Measurements from ENCODE around the gene FOXP4. TPM values are rescaled to one million over a fixed set of nuclear protein-coding genes. Genes with fewer than 3 reads are reported as not detected.

Gene FOXP4
- total and polyA plus RNA-seq, 2 of the 13 experiments (the other 11 are each of a cell fraction or from before 2014, with no cell fraction given), result 11.0 to 12.4 TPM

DNA sequence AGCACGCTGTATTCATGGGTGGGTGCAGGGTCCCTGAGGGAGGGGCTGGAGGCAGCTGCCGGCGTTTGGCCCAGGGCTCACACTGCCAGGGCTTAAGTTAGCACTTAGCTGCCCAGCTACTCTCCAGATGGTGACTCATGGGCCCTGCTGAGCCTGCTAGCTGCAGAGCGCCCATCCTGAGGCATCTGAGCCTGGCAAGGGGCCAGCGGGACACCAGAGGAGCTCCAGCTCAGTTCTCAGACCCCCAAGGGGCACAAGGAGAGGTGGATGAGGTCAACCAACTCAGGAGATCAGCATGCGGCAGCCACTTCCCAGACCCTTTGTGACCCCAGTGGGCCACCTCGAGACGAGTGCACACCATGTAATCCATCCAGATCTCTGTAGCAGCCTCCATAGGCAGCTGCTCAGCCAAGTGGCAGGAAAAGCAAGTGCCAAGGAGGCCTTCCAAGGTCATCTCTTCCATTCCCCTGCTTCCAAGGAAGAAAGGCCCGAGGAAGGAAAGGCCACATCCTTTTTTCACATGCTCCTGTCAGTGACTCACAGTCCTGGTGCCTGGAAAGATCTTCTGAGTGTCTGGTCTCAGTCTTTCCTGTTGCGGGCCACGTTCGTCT lies 35.3 kb downstream of the FOXP4 start (continued):
- TF ChIP-seq, protein P1, sequence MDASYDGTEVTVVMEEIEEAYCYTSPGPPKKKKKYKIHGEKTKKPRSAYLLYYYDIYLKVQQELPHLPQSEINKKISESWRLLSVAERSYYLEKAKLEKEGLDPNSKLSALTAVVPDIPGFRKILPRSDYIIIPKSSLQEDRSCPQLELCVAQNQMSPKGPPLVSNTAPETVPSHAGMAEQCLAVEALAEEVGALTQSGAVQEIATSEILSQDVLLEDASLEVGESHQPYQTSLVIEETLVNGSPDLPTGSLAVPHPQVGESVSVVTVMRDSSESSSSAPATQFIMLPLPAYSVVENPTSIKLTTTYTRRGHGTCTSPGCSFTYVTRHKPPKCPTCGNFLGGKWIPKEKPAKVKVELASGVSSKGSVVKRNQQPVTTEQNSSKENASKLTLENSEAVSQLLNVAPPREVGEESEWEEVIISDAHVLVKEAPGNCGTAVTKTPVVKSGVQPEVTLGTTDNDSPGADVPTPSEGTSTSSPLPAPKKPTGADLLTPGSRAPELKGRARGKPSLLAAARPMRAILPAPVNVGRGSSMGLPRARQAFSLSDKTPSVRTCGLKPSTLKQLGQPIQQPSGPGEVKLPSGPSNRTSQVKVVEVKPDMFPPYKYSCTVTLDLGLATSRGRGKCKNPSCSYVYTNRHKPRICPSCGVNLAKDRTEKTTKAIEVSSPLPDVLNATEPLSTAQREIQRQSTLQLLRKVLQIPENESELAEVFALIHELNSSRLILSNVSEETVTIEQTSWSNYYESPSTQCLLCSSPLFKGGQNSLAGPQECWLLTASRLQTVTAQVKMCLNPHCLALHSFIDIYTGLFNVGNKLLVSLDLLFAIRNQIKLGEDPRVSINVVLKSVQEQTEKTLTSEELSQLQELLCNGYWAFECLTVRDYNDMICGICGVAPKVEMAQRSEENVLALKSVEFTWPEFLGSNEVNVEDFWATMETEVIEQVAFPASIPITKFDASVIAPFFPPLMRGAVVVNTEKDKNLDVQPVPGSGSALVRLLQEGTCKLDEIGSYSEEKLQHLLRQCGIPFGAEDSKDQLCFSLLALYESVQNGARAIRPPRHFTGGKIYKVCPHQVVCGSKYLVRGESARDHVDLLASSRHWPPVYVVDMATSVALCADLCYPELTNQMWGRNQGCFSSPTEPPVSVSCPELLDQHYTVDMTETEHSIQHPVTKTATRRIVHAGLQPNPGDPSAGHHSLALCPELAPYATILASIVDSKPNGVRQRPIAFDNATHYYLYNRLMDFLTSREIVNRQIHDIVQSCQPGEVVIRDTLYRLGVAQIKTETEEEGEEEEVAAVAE (CRISPR knock-in tag; IDR thresholded peaks at IDR 0.05; ENCODE audit: borderline replicate concordance), result 0 out of 2 replicates have a peak, but pooled peaks have one; percentile 18
- TF ChIP-seq ZNF768 (CRISPR knock-in tag; IDR thresholded peaks at IDR 0.05) (peak; percentile 52; the same call in 1 of the 2 replicates), AGO2 (optimal IDR thresholded peaks at IDR 0.05; ENCODE audit: low read depth, low read length) (peak; percentile 81), THYN1 (CRISPR knock-in tag; IDR thresholded peaks at IDR 0.05; ENCODE audit: borderline replicate concordance, low read depth) (no peak)
- TF ChIP-seq, protein P2, sequence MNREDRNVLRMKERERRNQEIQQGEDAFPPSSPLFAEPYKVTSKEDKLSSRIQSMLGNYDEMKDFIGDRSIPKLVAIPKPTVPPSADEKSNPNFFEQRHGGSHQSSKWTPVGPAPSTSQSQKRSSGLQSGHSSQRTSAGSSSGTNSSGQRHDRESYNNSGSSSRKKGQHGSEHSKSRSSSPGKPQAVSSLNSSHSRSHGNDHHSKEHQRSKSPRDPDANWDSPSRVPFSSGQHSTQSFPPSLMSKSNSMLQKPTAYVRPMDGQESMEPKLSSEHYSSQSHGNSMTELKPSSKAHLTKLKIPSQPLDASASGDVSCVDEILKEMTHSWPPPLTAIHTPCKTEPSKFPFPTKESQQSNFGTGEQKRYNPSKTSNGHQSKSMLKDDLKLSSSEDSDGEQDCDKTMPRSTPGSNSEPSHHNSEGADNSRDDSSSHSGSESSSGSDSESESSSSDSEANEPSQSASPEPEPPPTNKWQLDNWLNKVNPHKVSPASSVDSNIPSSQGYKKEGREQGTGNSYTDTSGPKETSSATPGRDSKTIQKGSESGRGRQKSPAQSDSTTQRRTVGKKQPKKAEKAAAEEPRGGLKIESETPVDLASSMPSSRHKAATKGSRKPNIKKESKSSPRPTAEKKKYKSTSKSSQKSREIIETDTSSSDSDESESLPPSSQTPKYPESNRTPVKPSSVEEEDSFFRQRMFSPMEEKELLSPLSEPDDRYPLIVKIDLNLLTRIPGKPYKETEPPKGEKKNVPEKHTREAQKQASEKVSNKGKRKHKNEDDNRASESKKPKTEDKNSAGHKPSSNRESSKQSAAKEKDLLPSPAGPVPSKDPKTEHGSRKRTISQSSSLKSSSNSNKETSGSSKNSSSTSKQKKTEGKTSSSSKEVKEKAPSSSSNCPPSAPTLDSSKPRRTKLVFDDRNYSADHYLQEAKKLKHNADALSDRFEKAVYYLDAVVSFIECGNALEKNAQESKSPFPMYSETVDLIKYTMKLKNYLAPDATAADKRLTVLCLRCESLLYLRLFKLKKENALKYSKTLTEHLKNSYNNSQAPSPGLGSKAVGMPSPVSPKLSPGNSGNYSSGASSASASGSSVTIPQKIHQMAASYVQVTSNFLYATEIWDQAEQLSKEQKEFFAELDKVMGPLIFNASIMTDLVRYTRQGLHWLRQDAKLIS (CRISPR knock-in tag; IDR thresholded peaks at IDR 0.05), result no peak

All from HepG2 (cell line).